HG03432 (cell line): ENCODE results near the gene CLDN6.

ENCODE experiments used
- ATAC-seq: cut with Tn5 transposase; IDR thresholded peaks from one replicate; pipeline ENCODE4 v1.9.1; 2021; ENCODE audit warnings: mild to moderate bottlenecking, moderate library complexity; ENCODE audit not compliant: unreplicated experiment

Gene CLDN6

GRCh38 chr16:3015865-3016521, 2.0 kb downstream of the CLDN6 start:
- no peak for ATAC-seq

GRCh38 chr16:3014971-3015370, 3.0 kb downstream of the CLDN6 start:
- no peak for ATAC-seq

- no peak for ATAC-seq
Measured at GRCh38 chr16:3013998-3014690, 3.8 kb downstream of the CLDN6 start.

- ATAC-seq: no peak
Measured at GRCh38 chr16:3013491-3013951, 4.5 kb downstream of the CLDN6 start.

GRCh38 chr16:3012828-3013420, 5.1 kb downstream of the CLDN6 start, which contains the start of gene CLDN9:
Gene CLDN9 (plus strand): TSS chr16:3012923. CDS start chr16:3013363, 440 bp downstream.
- ATAC-seq: no peak

- ATAC-seq: no peak
Measured at GRCh38 chr16:3012246-3012645, 5.7 kb downstream of the CLDN6 start.

GRCh38 chr16:3010510-3010909, 7.5 kb downstream of the CLDN6 start:
- no peak for ATAC-seq

GRCh38 chr16:3009568-3010390, 8.2 kb downstream of the CLDN6 start:
- no peak for ATAC-seq

GRCh38 chr16:3008690-3009037, 9.3 kb downstream of the CLDN6 start:
- ATAC-seq: no peak

- no peak for ATAC-seq
Measured at GRCh38 chr16:3007957-3008689, 9.9 kb downstream of the CLDN6 start.

GRCh38 chr16:3007059-3007956, 10.7 kb downstream of the CLDN6 start:
- no peak for ATAC-seq

GRCh38 chr16:3004781-3005284, 13.2 kb downstream of the CLDN6 start:
- no peak for ATAC-seq

- ATAC-seq: peak; percentile 20
Measured at GRCh38 chr16:3004319-3004718, 13.7 kb downstream of the CLDN6 start.

GRCh38 chr16:3003582-3004270, 14.3 kb downstream of the CLDN6 start:
- ATAC-seq: peak; percentile 91

GRCh38 chr16:3001316-3001715, 16.7 kb downstream of the CLDN6 start:
- ATAC-seq: no peak

GRCh38 chr16:3000540-3000939, 17.4 kb downstream of the CLDN6 start:
- ATAC-seq: no peak

GRCh38 chr16:2999929-3000328, 18.1 kb downstream of the CLDN6 start:
- ATAC-seq: no peak

GRCh38 chr16:2996298-2996697, 21.7 kb downstream of the CLDN6 start:
- ATAC-seq: no peak
